Raji (cell line): ENCODE data around the gene CACNA1I.

Experiments used
- POLR2A ChIP-seq: IDR thresholded peaks from 2 replicates; pipeline ENCODE4 v1.6.1; 2011; ENCODE audit warnings: low read depth, low read length, control low read depth; ENCODE audit not compliant: insufficient read depth

Gene CACNA1I

DNA sequence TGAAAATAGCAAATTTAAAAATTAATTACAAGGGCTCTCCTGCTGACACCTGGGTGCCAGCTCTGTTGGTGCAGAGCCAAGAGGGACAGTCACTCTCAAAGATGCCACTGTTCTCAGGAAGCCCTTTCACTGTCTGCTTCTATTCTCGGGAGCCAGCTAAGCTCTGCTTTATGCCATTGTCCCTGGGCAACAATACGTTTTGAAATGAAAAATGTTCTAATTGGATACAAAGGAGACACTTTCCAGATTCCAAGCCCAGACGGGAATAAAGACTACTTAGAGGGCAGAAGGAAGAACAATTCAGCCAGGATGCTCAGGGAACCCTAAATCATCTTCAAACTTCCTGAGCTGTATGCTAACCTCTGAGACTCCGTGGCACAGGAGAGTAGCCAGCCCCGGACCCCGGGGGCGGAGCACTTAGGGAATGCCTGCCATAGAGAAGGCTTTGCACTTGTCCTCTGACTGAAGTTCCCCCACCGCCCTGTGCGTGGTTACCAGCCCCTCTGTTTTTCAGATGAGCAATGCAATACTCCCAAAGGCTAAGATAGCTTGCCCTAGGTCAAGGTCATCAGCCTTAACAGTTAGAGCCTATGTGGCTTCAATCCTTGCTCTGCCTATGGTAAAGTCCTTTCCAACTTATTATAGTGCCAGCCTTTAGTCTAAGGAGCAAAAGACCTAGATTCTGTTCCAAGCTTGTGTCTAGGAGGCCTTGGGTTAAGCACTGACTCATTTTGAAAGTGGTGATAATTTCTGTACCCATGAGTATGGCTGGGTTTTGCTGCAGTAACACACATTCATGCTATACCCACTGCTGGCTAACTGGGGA is 150.9 kb downstream of the CACNA1I start:
- TF ChIP-seq POLR2A, result no peak

DNA sequence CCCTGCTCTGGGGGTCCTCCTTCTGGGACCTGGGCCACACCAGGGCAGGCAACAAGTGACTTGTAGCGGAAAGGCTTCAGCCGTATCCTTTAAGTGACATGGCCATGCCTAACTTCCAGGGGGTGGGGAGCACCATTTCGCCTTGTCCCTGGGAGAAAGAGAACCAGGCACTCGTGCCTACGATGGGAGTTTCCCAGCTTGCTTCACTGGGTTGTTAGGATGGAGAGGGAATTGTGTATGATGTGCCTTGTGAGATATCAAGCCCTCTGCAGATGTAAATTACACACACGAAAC is 151.4 kb downstream of the CACNA1I start:
- no peak for TF ChIP-seq POLR2A

DNA sequence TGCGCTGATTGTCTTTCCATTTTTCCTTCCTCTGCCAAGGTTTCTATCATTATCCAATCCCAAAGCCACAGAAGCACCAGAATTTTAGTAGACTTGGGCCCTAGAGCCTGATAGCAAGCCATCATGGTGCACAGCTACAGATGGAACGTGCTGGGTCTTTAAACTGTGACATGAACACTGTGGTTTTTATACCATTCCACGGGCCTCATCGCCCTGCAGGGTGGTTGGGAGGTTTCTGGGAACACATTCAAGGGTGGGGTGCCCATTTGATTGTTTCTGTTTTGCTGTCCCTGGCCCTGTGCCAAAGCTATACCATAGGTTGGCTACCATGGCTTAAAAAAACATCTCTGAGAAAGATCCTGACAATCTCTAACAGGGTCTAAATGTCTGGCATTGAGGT is 151.9 kb downstream of the CACNA1I start:
- no peak for TF ChIP-seq POLR2A

DNA sequence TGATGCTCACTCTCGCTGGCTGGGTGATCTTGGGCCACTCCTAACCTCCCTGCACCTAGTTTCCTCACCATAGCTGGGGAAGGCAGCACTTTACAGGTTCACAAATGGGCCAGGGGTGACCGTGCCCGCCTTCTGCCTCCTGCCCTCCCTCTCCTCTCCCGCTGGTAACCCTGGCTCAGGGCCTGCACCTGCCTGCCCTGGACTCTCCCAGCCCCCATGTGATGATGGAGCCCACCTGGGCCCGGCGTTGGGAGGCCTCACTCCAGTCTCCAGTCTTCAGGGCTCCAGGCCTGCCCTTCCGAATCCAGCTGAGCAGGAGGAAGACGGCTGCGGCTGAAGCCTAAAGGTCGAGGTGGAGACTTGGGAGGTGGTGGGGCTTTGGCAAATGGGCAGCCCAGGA is 152.9 kb downstream of the CACNA1I start:
- TF ChIP-seq POLR2A, result no peak

DNA sequence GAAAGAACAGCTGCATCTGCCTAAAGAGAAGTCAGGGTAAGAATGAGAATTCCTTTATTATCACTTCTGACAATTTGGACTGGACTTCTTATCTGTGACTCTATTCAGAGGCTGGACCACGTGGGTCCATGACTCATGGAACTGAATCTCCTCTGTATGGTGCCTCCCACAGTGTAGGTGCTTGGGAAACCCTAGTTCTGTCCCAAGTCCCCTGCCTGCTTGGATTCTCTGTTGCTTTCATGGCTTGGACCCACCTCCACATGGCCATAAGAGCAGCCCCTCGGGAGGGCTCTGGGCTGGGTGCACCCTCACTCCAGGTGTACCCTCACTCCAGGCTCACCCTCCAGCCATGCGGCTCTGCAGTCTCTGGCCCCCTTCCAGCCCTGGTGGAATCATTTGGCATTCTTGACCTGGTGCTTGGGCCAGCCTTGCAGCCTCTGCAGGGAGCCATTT is 153.4 kb downstream of the CACNA1I start:
- no peak for TF ChIP-seq POLR2A

DNA sequence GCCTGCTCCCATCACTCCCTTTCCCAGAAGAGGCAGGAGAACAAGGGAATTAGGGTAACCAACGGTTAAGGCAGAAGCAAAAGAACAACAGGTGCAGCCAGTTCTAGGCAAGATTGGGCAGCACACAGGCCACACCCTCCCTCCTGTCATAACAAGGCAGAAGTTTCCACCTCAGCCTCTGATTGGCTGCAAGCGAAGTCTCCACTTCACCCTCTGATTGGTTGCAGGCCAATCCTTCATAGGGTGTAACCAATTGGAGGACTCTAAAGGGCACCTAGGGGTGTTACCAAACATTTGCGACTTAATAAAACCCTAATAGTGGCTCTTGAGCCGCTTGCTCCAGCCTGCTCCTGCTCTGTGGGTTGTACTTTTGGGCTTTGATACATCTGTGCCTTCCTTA is 153.8 kb downstream of the CACNA1I start:
- TF ChIP-seq POLR2A, result no peak

DNA sequence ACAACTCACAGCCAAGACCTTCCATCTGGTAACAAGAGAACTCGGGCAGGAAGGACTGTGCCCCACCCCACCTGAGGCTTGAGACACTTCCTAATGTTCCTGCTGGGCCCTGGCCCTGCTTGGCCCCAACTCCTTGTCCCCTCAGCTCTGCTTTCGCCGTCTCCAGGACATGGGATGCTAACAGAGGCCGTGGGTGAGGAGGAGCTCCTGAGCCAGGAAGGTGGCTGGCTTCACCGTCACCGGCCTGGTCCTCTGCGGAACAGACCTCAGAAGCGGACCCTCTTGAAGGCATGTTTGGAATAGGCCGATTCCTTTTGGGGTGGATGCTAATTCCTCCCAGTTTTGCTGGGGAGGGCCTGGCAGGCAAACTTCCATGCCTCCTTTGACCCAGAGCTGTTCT is 154.3 kb downstream of the CACNA1I start:
- no peak for TF ChIP-seq POLR2A

DNA sequence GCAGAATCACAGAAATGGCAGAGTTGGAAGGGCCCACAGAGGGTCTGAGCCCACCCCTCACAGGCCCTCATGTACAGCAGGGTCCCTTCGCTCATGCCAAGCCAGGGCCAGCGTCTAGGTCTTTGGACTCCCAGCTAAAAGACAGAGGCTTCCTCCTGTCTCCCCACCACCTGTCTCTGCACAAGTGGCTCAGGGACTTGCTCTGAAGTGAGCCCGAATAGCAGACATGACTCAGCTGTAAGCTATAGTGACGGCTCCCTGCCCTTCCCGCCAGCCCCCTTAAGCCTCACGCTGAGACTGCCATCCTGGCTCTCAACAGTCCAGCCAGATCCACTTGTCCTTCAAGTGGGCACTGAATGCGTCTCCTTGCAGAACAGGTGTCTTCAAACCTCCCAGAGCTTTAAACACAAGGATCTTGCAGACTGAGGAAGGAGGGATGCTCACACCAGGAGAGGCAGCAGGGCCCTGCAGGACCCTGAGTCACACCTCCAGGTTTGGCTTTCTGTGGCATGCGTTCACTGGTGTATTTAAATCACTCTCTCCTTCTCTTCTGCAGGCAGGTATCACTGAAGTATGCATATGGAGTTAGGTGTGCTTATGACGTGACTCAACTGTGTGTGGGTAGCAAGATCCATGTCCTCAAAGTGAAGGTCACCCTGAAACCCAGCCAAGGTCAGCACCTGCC is 154.9 kb downstream of the CACNA1I start:
- TF ChIP-seq POLR2A, result no peak

DNA sequence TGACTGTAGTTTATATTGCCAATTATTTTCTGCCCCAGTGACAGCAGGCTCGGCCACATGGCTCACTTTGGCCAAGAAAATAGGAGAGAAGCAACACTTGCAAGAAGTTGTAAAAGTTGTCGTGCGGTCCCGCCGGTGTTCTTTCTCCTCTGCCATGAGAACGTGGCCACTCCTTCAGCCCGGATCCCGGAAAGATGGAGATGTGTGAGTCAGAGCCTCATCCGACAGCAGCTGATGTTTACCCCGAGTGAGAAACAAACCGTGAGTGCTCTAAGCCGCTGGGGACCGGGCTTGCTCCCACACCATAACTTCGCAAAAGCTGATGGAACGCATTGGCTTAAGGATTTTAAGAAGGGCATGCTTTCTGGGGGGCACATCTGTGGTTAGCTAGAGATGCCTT is 157.0 kb downstream of the CACNA1I start:
- TF ChIP-seq POLR2A, result no peak

DNA sequence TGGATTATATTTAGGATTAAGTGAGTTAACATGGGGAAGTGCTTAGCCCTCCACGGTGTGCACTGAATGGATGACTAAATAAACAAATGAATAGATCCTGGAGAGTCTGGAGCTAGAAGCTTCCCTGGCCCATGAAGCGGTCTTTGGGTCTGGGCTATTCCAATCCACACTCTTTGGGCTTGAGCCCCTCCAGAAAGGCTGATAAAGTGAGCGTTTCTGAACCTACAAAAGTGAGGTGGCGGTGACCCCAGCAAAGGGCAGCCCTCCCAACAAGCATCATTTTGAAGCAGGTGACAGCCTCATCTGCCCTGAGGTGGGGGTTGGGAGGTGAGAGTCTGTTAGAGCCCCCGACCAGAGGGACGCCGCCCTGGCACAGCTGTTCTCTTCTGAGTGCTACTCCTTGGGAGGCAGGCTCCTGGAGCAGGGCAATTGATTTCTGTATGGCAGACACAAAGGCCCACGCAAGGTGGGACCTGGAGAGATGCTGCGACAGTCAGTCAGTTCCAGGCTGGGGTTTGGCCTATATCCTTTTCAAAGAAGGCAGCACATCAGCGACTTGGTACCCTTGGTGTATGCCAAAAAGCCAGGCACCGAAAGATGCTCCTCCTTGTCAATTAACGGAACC is 157.8 kb downstream of the CACNA1I start:
- no peak for TF ChIP-seq POLR2A

DNA sequence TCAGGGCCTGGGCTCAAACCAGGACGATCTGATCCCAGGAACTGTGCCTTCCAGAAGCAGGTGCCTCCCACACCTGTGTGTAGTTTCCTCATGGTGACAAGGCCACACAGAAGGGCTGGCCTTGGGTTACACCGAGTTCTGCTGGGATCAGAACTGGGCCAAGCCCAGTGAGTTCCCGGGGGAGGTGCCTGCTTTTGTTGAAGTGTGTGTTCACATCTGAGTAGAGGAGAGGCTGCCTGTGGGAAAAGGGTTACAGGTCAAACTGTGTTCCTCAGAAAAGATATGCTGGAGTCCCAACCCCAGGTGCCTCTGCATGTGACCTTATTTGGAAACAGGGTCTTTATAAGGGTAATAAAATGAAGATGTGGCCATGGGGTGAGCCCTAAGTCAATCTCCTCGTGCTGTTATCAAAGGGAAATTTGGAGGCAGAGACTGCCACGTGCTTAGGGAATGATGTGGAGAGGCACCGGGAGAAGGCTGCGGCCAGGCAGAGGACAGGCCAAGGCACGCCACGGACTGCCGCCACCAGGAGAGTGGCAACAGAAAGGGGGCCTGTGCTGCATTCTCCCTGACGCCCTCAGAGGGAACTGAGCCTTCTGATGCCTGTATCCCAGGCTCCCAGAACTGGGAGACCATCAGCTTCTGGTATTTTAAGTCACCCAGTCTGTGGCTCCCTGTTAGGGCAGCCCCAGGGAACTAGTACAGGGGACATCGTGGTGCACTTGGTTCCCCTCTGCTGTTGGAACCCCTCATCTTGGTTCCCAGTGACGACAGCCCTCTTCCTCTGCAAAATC is 158.8 kb downstream of the CACNA1I start:
- TF ChIP-seq POLR2A, result no peak

DNA sequence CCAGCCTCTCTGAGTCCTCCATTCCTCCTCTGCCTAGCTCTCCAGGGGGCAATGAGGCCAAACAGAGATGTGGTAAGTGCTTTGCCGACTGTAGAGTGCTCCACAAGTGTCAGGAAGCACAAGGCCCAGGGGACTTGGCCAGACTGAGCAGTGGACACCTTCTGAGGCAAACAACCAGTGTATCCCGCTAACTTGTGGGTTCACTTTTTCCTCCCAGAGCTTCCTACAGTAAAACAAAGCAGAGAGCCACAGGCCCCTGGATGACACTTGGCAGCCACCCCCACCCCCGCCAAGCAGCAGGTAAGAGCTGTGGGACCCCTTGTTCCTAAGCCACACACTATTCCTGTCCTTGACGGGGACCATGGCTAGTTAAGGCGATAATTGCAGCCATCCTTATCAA is 160.9 kb downstream of the CACNA1I start:
- no peak for TF ChIP-seq POLR2A

DNA sequence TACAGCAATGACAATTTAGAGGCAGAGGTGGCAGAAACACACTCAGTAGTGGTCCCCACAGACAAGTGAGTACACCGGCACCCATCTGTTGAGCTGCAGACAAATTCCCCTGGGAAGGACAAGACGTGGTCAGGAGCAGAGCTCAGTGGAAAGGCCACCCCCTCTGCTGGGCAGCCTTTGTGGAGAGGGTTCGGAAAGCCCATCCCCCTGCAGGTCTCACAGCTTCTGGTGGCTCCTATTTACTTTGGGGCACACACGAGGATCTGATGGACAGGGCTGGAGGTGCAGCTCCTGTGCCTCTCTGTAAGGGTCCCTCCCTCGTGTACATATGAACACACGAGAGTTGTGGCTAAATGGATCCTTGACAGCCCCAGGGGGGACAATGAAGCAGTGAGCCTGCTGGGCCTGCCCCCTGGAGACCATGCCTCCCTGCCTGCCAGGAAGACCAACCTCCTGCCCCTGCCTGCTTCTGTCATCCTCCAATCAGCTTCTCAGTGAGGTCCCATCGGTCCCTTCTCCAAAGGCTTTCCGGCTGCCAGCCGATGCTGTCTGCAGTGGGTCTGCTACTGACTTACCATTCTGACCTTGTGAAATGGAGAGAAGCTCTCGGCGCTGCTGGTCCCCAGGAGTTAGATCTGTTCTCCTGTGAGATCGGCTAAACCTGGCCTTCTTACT is 161.5 kb downstream of the CACNA1I start:
- no peak for TF ChIP-seq POLR2A

DNA sequence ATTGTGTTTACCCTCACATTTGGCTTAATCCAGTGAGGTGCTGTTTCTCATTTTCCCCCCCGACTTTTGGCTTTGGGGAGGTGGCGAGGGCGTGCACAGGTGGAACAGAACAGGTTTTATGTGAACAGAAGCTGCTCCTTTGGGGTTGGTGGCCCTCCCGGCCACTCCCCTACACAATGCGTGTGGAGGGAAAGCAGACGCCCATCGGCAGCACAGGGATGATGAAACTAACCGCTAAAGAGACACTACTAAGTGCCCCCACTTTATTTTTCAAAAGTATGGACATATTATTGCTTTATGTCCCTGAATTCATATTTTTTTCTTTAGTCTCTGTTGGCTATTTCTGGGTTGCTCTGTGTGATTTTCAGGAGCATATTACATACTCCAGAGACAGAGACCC is 162.1 kb downstream of the CACNA1I start:
- no peak for TF ChIP-seq POLR2A

DNA sequence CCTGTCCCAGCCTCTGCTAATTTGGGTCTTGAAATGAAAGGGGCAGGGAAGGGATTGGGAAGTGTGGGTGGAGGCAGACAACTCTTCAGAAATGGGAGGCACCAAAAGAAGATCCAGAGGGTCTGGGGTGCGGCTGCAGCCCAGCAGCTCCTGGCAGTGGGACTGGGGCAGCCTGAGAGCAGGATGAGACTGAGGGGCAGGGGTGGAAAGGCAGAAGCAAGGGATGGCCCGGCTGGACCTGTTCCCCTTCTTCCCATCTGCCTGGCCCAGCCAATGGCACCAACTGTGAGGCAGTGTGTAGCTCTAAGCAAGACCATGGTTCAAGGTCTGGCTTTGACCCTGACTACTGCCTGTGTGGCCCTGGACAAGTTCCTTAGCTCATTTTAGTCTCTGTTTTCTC is 162.6 kb downstream of the CACNA1I start:
- TF ChIP-seq POLR2A, result no peak
